ENCODE measurements around the gene PPOX.

The PPOX gene

DNA sequence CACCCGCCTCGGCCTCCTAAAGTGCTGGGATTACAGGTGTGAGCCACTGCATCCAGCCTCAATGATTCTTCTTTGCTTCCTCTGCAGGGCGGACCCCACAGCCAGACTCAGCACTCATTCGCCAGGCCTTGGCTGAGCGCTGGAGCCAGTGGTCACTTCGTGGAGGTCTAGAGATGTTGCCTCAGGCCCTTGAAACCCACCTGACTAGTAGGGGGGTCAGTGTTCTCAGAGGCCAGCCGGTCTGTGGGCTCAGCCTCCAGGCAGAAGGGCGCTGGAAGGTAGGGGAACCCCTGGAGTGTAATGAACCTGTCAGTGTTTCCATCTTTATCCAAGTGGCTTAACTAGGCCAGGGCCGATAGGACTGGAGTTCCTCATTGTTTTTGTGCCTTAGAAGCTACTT lies 2.7 kb downstream of the PPOX start:
- no peak overlapping the region for H3K27ac ChIP-seq (ENCODE audit: low read depth, low read length)
- TF ChIP-seq EZH2phosphoT487 (conservative IDR thresholded peaks at IDR 0.05; ENCODE audit: low read length), result no peak
- no peak for TF ChIP-seq CTCF (IDR thresholded peaks at IDR 0.05; ENCODE audit: insufficient read depth, low read length, poor library complexity, severe bottlenecking)
- H3K9me3 ChIP-seq (ENCODE audit: insufficient read depth, low read length), result no peaks in the 10 kb centered on the region
- H3K36me3 ChIP-seq (ENCODE audit: low read length), result no peaks in the 10 kb centered on the region
- H3K9me2 ChIP-seq (replicated peaks; ENCODE audit: insufficient read depth, low read length), result no peaks in the 10 kb centered on the region
- no peak overlapping the region for H3K9ac ChIP-seq (ENCODE audit: low read length)
- no peak overlapping the region for H3K4me2 ChIP-seq (ENCODE audit: low read depth, low read length, poor library complexity, severe bottlenecking)
- no peaks in the 10 kb centered on the region for H4K20me1 ChIP-seq (ENCODE audit: low read depth, low read length)
- 0 out of 2 replicates have a peak, but pooled peaks cover 8% of the 10 kb centered on the region for H3F3A ChIP-seq (ENCODE audit: insufficient read depth)
- H3K79me2 ChIP-seq (ENCODE audit: insufficient read depth, low read length), result no peaks in the 10 kb centered on the region; the same call in 1 of the 2 replicates
- H3K4me3 ChIP-seq (ENCODE audit: insufficient read depth, low read length, poor library complexity, severe bottlenecking), result no peak overlapping the region
- no peaks in the 10 kb centered on the region for H3K27me3 ChIP-seq (ENCODE audit: low read length)
- no peak overlapping the region for H2AFZ ChIP-seq (ENCODE audit: low read depth, low read length, severe bottlenecking)

GRCh38 chr1:161171191-161171590 lies 5.0 kb downstream of the PPOX start:
- H3F3A ChIP-seq (ENCODE audit: insufficient read depth), result 0 out of 2 replicates have a peak, but pooled peaks cover under 1% of the 10 kb centered on the region
- H3K4me2 ChIP-seq (ENCODE audit: low read depth, low read length, poor library complexity, severe bottlenecking), result no peak overlapping the region
- no peaks in the 10 kb centered on the region for H4K20me1 ChIP-seq (ENCODE audit: low read depth, low read length)
- H3K79me2 ChIP-seq (ENCODE audit: insufficient read depth, low read length), result no peaks in the 10 kb centered on the region; the same call in 1 of the 2 replicates
- no peak overlapping the region for H3K27ac ChIP-seq (ENCODE audit: low read depth, low read length)
- no peak overlapping the region for H2AFZ ChIP-seq (ENCODE audit: low read depth, low read length, severe bottlenecking)
- no peaks in the 10 kb centered on the region for H3K36me3 ChIP-seq (ENCODE audit: low read length)
- no peaks in the 10 kb centered on the region for H3K27me3 ChIP-seq (ENCODE audit: low read length)
- H3K4me3 ChIP-seq (ENCODE audit: insufficient read depth, low read length, poor library complexity, severe bottlenecking), result no peak overlapping the region
- TF ChIP-seq EZH2phosphoT487 (conservative IDR thresholded peaks at IDR 0.05; ENCODE audit: low read length) (no peak), CTCF (IDR thresholded peaks at IDR 0.05; ENCODE audit: insufficient read depth, low read length, poor library complexity, severe bottlenecking) (no peak)
- no peaks in the 10 kb centered on the region for H3K9me3 ChIP-seq (ENCODE audit: insufficient read depth, low read length)
- no peak overlapping the region for H3K9ac ChIP-seq (ENCODE audit: low read length)
- H3K9me2 ChIP-seq (replicated peaks; ENCODE audit: insufficient read depth, low read length), result no peaks in the 10 kb centered on the region

GRCh38 chr1:161171696-161172095 lies 5.5 kb downstream of the PPOX start:
- no peak overlapping the region for H3K27ac ChIP-seq (ENCODE audit: low read depth, low read length)
- no peaks in the 10 kb centered on the region for H4K20me1 ChIP-seq (ENCODE audit: low read depth, low read length)
- no peaks in the 10 kb centered on the region for H3K9me3 ChIP-seq (ENCODE audit: insufficient read depth, low read length)
- H3K4me3 ChIP-seq (ENCODE audit: insufficient read depth, low read length, poor library complexity, severe bottlenecking), result no peak overlapping the region
- no peak for TF ChIP-seq CTCF (IDR thresholded peaks at IDR 0.05; ENCODE audit: insufficient read depth, low read length, poor library complexity, severe bottlenecking)
- no peak for TF ChIP-seq EZH2phosphoT487 (conservative IDR thresholded peaks at IDR 0.05; ENCODE audit: low read length)
- no peak overlapping the region for H2AFZ ChIP-seq (ENCODE audit: low read depth, low read length, severe bottlenecking)
- no peak overlapping the region for H3K4me2 ChIP-seq (ENCODE audit: low read depth, low read length, poor library complexity, severe bottlenecking)
- H3K36me3 ChIP-seq (ENCODE audit: low read length), result no peaks in the 10 kb centered on the region
- 0 out of 2 replicates have a peak, but pooled peaks cover 4% of the 10 kb centered on the region for H3F3A ChIP-seq (ENCODE audit: insufficient read depth)
- no peak overlapping the region for H3K9ac ChIP-seq (ENCODE audit: low read length)
- no peaks in the 10 kb centered on the region for H3K27me3 ChIP-seq (ENCODE audit: low read length)
- no peaks in the 10 kb centered on the region for H3K9me2 ChIP-seq (replicated peaks; ENCODE audit: insufficient read depth, low read length)
- H3K79me2 ChIP-seq (ENCODE audit: insufficient read depth, low read length), result no peaks in the 10 kb centered on the region; the same call in 1 of the 2 replicates
